LNCAP (cell line): ENCODE results near the gene NATD1.

Source experiments
- CTCF ChIP-seq: fragments of 450-650 bp; IDR thresholded peaks from 2 replicates; pipeline ENCODE4 v1.5.1; 2017; ENCODE audit warnings: mild to moderate bottlenecking

NATD1 gene

GRCh38 chr17:21263376-21263775, 10.2 kb upstream of the NATD1 start:
- TF ChIP-seq CTCF = no peak

- no peak for TF ChIP-seq CTCF
Observed at GRCh38 chr17:21262259-21262993, 9.2 kb upstream of the NATD1 start.

- no peak for TF ChIP-seq CTCF
Observed at GRCh38 chr17:21258593-21258992, 5.4 kb upstream of the NATD1 start.

GRCh38 chr17:21253646-21254441, 634 bp upstream of the NATD1 start:
- no peak for TF ChIP-seq CTCF

- no peak for TF ChIP-seq CTCF
Observed at GRCh38 chr17:21252289-21252795, 868 bp downstream of the NATD1 start.

- no peak for TF ChIP-seq CTCF
Observed at GRCh38 chr17:21251337-21252010, 1.7 kb downstream of the NATD1 start.

- no peak for TF ChIP-seq CTCF
Observed at GRCh38 chr17:21250854-21251253, 2.4 kb downstream of the NATD1 start.
